HG03558 (cell line): ENCODE measurements around the gene ARHGDIG.
"Not testable (repeated sequence)": the region's sequence is repeated elsewhere in the genome, so short reads cannot be mapped to it uniquely, and the experiment has no call there.

ENCODE experiments used
- ATAC-seq: cut with Tn5 transposase; IDR thresholded peaks from one replicate; pipeline ENCODE4 v1.9.1; 2021; ENCODE audit warnings: moderate number of reproducible peaks; ENCODE audit not compliant: unreplicated experiment; ENCODE audit errors: extremely low read depth

ARHGDIG gene

GRCh38 chr16:321532-321931, 41.1 kb downstream of the ARHGDIG start:
- no peak for ATAC-seq

DNA sequence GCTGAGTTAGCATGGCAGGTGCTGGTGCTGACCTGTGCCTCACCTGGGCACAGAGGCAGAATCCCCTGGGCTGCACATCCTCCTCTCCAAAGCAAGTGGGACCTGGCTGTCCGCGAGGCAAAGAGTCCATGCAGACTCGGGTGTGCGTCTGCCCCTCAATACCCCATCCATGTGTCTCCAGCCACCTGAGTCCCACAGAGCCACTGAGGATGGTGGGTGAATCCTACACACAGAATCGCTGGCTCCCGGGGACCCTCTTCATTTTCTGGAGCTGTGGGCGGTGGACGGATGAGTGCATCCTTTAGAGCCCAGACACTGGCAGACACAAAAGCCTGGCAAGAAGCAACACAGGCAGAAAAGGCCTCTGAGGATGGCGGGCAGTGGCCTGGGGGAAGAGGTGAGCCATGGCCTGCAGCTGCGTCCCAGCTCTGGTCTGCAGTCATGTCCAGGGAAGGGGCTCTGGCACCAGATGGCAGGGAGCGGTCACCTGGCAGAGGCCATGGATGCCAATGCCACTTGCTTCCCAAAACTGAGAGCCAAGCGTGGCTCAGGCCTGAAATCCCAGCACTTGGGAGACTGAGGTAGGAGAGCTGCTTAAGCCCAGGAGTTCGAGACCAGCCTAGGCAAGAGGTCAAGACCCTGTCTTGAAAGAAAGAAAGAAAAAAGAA, 42.2 kb downstream of the ARHGDIG start:
- no peak for ATAC-seq

DNA sequence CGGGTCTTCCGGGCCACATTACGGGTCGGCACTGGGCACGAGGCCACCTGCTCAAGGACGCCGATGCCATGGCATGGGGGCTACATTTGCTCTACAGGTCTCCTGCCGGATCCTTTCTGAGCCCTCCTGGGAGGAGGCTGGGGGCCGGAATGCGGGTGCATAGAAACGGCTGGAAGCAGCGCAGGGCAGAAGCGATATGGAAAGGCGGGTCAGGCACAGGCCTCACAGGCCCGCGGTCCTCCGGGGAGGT, 43.7 kb downstream of the ARHGDIG start:
- ATAC-seq, result no peak

GRCh38 chr16:324451-325334, 44.3 kb downstream of the ARHGDIG start:
- no peak for ATAC-seq

- ATAC-seq, result no peak
These were observed 45.2 kb downstream of the ARHGDIG start for GRCh38 chr16:325375-326145.

DNA sequence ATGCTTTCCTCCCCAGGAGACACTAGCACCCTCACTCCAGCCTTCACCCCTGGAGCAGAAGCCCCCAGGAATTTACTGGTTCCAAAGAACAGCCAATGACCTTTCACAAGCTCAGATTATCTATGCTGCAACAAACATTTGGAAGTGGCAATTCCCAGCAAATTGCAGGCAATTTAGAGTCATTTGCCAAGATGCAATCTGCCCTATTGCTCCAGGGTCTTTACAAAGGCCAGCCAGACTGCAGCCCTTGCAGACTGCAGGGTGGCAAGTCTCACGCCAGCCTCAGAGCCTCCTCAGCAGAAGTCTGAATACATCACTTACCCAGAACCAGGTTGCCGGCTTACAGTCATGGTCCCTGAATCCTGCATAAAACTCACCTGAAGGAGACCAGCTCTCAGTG, 50.4 kb downstream of the ARHGDIG start:
- no peak for ATAC-seq

GRCh38 chr16:331181-331814, 50.9 kb downstream of the ARHGDIG start:
- ATAC-seq, result not testable (repeated sequence)
